HL-60 (cell line): ENCODE results near the gene TTC17.

Source experiments
- CTCF ChIP-seq: IDR thresholded peaks from one replicate; pipeline ENCODE4 v1.5.1; 2011; ENCODE audit warnings: low read length, control low read depth, inconsistent platforms; ENCODE audit not compliant: insufficient read depth
- GABPA ChIP-seq: IDR thresholded peaks from 2 replicates; pipeline ENCODE4 v1.6.1; 2012; ENCODE audit warnings: low read depth
- POLR2AphosphoS5 ChIP-seq: IDR thresholded peaks from 2 replicates; pipeline ENCODE4 v1.6.1; 2012; ENCODE audit warnings: low read depth
- TF ChIP-seq, protein P1 (sequence below): IDR thresholded peaks from 2 replicates; pipeline ENCODE4 v1.6.1; 2012; ENCODE audit warnings: low read depth; ENCODE audit not compliant: insufficient replicate concordance

DNA sequence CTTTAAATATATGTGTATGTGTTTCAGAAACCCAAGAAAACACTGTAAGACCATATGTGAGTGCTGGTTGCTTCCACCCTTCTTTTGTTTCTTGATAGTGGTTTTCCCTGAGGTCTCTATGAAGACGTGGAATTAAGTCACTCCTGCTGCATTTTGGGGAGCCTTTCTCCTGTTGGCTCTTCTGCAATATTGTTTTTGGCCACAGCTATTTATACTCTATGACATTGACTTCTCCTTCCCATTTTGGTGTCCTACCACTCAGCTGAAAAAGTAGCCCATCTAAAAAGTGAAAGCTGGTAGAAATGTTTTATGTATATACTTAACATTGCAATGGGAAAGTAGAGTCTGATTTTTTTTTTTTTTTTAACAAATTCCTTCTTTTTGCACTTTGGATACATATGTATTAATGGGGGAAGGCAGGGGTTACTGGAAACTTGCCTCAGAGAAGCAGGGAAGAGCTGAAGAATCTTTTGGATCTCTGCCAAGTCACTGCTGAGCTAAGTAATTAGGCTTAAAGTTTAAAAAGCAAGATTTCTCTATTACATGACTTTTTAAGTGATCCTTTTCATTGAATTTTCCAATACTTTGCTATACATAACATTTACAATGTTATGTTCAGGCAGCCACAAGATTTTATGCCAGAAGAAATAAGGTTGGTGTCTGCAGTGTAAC, 1.8 kb downstream of the TTC17 start:
- TF ChIP-seq, protein P1, sequence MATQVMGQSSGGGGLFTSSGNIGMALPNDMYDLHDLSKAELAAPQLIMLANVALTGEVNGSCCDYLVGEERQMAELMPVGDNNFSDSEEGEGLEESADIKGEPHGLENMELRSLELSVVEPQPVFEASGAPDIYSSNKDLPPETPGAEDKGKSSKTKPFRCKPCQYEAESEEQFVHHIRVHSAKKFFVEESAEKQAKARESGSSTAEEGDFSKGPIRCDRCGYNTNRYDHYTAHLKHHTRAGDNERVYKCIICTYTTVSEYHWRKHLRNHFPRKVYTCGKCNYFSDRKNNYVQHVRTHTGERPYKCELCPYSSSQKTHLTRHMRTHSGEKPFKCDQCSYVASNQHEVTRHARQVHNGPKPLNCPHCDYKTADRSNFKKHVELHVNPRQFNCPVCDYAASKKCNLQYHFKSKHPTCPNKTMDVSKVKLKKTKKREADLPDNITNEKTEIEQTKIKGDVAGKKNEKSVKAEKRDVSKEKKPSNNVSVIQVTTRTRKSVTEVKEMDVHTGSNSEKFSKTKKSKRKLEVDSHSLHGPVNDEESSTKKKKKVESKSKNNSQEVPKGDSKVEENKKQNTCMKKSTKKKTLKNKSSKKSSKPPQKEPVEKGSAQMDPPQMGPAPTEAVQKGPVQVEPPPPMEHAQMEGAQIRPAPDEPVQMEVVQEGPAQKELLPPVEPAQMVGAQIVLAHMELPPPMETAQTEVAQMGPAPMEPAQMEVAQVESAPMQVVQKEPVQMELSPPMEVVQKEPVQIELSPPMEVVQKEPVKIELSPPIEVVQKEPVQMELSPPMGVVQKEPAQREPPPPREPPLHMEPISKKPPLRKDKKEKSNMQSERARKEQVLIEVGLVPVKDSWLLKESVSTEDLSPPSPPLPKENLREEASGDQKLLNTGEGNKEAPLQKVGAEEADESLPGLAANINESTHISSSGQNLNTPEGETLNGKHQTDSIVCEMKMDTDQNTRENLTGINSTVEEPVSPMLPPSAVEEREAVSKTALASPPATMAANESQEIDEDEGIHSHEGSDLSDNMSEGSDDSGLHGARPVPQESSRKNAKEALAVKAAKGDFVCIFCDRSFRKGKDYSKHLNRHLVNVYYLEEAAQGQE: no peak
- TF ChIP-seq CTCF (no peak), GABPA (no peak), POLR2AphosphoS5 (no peak)
